Measurements from ENCODE around the gene ENPP3.
"Not testable (repeated sequence)": the region's sequence is repeated elsewhere in the genome, so short reads cannot be mapped to it uniquely, and the experiment has no call there.

Gene ENPP3

DNA sequence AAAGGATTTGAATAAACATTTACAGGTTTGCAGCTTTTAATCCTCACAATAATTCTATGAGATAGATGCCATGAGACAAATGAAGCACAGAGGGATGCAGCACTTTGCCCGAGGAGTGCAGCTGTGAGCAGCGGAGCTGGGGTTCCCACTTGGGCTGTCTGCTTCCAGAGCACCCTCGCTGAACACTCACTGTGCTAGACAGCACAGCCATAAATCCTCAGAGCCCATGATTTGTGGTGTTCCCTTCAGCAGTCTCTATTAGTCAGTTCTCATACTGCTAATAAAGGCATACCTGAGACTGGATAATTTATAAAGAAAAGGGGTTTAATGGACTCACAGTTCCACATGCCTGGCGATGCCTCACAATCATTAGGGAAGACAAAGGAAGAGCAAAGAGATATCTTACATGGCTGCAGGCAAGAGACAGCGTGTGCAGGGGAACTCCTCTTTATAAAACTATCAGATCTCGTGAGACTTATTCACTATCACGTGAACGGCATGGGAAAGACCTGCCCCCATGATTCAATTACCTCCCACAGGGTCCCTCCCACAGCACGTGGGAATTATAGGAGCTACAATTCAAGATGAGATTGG lies 99.0 kb downstream of the ENPP3 start:
- no peak for DNase-seq (ENCODE audit: low read depth in 2 of 2)

DNA sequence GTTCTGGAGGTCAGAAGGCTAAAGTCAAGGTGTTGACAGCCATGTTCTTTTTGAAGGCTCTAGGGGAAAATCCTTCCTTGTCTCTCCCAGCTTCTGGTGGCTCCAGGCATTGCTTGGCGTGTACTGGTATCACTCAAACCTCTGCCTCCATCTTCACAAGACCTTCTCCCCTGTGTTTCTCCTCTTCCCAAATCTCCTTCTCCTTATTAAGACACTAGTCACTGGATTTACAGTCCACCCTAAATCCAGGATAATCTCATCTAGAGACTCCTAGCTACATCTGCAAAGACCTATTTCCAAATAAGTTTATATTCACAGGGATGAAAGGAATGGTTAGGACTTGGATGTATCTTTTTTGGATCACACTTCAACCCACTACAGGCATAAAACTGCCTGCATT lies 99.7 kb downstream of the ENPP3 start:
- DNase-seq (ENCODE audit: low read depth in 2 of 2) = no peak

DNA sequence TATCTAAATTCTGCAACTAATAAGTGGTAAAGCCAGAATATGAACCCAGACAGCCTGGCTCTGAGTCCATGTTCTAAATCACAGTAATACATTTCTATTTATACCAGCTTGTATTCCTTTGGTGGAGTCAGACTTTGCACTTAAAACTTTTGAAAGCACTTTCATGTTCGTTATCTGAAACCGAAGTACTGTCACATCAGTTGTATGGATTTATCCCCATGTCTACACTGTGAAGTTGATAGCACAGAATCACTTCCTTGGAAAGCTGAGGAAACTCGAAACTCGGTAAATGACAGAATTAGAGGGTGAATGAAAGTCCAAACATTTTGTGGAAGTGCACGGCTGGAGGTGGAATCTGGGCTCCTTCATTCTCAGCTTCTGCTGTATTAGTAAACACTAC lies 102.0 kb downstream of the ENPP3 start:
- no peak for DNase-seq (ENCODE audit: low read depth in 2 of 2)

- DNase-seq (ENCODE audit: low read depth in 2 of 2) = no peak
Observed at GRCh38 chr6:131740161-131740560, 103.1 kb downstream of the ENPP3 start.

DNA sequence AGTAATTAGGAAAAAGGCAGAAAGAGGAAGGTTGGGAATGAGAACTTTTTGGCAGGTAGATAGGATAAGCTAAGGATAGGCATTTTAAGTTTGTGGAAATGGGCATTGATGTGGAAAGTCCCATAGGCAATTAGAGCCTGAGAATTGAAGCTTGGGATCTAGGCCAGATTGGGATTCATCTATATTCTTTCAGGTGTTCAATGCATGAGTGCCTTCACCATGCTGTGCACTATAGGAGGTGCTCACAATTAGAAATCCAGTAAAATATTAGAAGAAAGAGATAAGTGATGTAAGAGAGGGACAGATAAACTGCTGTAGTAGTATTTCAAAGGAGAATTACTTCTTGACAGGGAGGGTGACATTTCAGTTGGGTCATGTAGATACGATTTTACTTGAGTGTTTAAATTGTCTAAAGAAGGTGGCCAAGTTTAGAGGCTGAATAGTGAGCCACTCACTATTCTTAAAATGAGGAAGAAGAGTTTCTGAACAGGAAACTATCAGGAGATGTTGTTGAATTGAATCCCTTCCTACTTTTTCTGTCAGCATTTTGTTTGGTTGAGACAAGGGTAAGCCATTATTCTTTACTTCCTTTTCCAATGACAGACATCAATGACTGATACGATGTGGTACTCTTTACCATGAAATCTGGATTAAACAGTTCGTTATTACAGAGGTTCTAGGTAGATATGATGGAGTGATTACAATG lies 104.7 kb downstream of the ENPP3 start:
- DNase-seq (ENCODE audit: low read depth in 2 of 2) = no peak

DNA sequence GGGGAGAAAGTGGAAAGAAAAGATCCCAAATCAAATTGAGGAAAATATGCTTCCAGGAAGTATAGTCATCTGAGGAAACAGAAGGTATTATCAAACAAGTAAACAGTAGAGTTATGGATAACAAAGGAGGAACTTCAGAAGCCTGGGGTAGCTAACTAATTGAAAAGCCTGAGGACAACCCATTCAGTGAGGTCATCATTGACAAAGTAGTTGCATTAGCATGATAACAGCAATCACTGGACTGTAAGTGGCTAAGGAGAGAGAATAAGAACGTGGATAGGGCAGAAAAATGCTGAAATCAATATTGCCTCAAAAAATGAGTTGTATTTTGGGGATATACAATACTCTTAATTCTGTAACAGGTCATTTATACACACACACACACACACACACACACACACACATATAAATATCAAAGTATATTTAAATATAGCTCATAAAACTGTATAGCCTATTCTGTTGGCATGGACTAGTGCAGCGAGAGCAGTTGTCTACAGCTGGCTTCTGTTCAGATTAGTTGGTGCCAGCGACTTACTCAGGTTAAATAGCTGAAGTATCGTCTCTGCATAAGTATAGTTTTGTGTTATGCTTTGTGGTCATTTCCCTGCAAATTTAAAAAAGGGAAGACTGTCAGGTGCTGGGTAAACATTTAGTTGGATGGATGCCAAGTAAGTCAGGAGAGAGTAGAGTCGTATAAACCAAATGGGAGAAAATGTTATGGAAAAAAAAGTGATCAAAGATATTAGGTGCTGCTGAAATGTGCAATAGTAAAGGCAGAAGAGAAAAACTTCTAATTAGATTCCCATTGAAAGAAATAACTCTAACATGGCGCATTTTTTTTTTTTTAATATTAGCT lies 107.6 kb downstream of the ENPP3 start:
- no peak for DNase-seq (ENCODE audit: low read depth in 2 of 2)

GRCh38 chr6:131745476-131745875 lies 108.4 kb downstream of the ENPP3 start:
- DNase-seq (ENCODE audit: low read depth in 2 of 2) = no peak

DNA sequence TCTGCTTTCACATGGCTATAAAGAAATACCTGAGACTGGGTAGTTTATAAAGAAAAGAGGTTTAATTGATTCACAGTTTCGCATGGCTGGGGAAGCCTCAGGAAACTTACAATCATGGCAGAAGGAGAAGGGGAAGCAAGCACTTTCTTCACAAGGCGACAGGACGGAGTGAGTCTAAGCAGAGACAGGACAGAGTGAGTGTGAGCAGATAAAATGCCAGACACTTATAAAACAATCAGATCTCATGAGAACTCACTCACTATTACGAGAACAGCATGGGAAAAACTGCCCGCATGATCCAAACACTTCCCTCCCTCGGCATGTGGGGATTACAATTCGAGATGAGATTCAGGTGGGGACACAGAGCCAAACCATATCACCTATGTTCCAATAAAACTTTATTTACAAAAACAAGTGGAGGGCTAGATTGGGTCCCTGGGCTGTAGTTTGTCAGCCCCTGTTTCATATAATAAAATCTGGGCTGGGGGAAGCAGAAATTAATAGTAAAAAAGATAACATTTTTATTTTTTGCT lies 110.8 kb downstream of the ENPP3 start:
- no peak for DNase-seq (ENCODE audit: low read depth in 2 of 2)

GRCh38 chr6:131749023-131749422 lies 111.9 kb downstream of the ENPP3 start:
- no peak for DNase-seq (ENCODE audit: low read depth in 2 of 2)

- not testable (repeated sequence) for DNase-seq (ENCODE audit: low read depth in 2 of 2)
Observed at GRCh38 chr6:131751012-131751715, 114.1 kb downstream of the ENPP3 start.

DNA sequence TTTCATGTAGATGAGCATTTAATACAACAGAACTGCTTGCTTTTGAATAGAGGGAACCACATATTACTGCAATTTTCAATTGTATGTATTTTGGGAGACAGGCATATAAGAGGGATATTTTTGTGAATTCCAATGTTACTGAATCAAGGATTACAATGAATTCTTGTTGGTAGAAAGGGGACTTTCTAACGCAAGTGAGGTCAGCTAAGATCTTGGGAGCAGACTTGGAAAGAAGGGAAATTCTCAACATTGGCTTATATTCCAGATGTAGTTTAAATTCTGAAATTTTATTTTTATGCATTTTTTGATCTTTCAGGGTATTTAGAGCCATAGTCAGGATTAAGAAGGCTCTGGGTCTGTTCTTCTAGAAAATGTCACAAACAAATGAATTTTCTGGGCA lies 117.0 kb downstream of the ENPP3 start:
- DNase-seq (ENCODE audit: low read depth in 2 of 2) = no peak

DNA sequence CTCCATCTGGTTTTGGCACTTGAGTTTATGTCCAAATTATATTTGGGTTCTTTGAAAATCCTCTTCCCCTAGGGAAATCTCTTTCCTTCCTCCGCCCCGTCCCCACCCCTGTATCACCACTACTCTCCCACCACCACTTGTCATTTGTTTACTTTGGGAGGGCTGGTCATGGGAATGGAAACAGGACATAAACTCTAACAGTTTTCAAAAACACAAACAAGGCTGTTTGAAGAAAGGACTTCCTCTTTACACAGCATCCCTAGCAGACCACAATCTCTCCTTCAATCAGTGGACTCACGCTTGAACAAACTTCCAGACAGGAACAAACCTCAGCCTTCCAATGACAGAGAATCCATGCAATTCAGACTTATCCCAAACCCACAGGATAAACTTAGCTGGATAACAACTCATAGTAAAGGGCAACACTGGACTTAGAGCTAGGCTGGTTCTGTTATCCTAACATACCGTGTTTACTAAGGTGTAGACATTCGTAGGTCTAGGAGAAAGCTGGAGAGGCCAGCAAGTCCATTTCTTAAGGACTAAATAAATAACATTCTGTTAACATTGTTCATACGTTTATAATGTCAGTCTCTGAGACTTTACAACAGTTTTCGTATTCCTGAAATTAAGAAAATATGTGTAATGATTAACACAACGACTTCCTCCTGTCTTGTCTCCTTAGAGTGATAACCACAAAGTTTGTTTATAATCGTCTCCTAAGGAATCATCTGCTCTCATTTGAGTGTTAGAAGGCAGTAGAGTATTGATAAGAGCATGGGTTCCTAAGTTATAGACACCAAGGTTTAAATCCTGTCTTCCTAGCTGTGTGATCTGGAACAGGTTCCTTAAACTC lies 117.8 kb downstream of the ENPP3 start:
- DNase-seq (ENCODE audit: low read depth in 2 of 2) = no peak

DNA sequence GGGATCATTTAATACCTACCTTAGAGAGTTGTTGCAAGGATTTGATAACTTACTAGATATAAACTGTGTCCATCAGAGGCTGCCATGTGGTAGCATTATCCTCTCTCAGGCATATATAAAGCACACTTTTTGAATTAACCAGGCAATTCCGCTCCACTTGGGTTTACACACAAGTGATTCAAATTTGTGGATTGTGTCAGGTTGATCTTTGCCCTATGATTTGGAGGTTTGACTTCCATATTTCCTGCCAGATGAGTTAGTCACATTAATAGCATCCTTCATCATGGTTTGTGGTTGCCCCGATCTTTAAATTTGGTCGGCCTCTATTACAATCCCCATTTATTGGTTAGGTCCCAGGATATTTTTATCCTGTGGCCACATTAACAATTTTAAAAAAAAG lies 118.5 kb downstream of the ENPP3 start:
- no peak for DNase-seq (ENCODE audit: low read depth in 2 of 2)

DNA sequence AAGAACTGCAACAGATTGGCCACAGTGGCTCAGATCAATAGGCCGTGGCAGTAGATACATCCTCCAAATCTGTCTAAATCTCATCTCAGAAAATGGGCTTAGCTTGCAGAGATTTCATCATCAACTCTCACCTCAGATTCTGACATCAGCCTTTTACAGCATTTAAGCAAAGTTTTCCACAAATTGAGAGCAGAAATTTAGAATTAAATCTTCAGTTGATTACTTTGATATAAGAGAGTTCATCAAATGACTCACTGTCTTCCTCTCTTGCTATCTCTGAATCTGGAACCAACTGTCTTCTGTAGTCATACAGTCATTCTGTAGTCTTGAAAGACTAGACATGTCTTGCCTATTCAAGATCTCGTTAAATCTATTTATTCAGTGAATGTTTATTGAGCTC lies 118.9 kb downstream of the ENPP3 start:
- no peak for DNase-seq (ENCODE audit: low read depth in 2 of 2)

GRCh38 chr6:131758920-131759319 lies 121.8 kb downstream of the ENPP3 start:
- no peak for DNase-seq (ENCODE audit: low read depth in 2 of 2)

DNA sequence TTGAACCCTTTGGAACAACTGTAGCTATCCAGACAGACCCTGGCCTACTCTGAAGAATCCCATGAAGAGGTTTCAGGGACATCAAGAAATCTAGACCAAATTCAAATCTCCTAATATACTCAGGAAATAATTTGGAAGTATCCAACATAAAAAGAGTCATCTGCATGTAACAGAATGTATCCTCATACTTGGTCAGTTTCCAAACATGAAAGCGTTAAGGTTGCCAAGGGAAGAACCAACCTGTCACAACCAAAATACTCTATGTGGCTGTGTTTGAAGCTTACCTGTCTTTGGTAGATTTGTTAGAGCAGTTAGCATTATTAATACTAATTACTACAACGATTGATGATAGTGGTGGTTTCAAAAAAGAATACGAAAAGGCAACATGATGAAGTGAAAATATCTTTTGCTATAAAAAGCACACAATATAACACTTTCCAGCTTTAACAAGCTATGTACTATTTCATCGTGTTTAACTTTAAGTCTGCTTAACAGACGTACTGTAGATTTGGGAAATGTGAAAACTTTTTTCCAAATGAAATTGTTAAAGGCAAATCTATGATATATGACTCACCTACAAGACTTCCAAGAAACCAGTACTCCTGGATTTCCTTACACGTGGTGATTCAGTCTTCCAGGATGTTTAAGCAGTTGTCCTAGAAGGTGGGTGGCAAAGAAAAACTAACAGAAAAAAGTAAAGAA lies 124.1 kb downstream of the ENPP3 start:
- no peak for DNase-seq (ENCODE audit: low read depth in 2 of 2)

GRCh38 chr6:131761762-131762067 lies 124.6 kb downstream of the ENPP3 start:
- DNase-seq (ENCODE audit: low read depth in 2 of 2) = no peak

DNA sequence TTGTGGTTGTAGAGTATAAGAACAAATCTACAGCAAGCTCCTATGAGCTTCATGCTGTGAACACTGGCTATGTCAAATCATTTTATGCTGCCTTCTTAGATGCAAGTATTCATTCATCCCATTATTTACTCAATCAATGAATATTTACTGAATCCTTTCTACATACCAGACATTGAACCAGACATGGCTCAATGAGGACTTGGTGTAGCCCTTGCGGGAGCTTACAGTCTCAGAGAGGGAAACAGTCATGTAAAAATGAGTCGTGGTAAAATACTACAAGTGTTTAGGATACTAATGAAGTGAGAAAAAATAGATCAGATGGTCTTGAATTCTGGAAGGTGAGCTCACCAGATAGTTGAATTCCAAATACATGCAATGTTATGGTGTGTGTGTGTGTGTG lies 125.9 kb downstream of the ENPP3 start:
- DNase-seq (ENCODE audit: low read depth in 2 of 2) = no peak

- no peak for DNase-seq (ENCODE audit: low read depth in 2 of 2)
Observed at GRCh38 chr6:131763749-131764148, 126.6 kb downstream of the ENPP3 start.

- DNase-seq (ENCODE audit: low read depth in 2 of 2) = no peak
Observed at GRCh38 chr6:131764350-131764749, 127.2 kb downstream of the ENPP3 start.

Data from stimulated activated CD8-positive, alpha-beta memory T cell treated with anti-CD3 and anti-CD28 coated beads, Interleukin-2, amount 100 ng/mL, for 48 hours (primary cell).